ENCODE results near the gene FAM200A.

The FAM200A gene

GRCh38 chr7:99499721-99500636 is 51.9 kb downstream of the FAM200A start, which contains the start of gene ZNF394:
TSS of gene ZNF394 (minus strand) at chr7:99500281. CDS start at chr7:99500093, 188 bp downstream.
- no peak for FAIRE-seq

DNA sequence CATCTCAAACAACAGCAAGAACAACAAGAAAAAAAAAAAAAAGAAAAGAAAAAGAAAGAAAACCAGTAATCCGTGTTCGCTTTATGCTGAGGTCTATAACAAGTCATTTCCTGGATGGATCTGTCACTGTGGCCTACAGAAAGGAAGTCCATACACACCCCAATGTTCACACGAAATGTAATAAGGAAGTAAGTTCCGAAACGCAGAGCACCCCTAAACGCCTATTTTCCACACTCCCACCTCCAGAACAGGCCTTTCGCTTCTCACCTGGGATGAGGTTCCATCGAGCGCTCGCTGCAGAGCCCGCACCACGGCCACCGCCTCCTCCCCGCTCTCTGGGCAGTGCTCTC is 52.6 kb downstream of the FAM200A start:
- no peak for FAIRE-seq

- FAIRE-seq: no peak
These were observed 53.4 kb downstream of the FAM200A start for GRCh38 chr7:99498546-99498944.

DNA sequence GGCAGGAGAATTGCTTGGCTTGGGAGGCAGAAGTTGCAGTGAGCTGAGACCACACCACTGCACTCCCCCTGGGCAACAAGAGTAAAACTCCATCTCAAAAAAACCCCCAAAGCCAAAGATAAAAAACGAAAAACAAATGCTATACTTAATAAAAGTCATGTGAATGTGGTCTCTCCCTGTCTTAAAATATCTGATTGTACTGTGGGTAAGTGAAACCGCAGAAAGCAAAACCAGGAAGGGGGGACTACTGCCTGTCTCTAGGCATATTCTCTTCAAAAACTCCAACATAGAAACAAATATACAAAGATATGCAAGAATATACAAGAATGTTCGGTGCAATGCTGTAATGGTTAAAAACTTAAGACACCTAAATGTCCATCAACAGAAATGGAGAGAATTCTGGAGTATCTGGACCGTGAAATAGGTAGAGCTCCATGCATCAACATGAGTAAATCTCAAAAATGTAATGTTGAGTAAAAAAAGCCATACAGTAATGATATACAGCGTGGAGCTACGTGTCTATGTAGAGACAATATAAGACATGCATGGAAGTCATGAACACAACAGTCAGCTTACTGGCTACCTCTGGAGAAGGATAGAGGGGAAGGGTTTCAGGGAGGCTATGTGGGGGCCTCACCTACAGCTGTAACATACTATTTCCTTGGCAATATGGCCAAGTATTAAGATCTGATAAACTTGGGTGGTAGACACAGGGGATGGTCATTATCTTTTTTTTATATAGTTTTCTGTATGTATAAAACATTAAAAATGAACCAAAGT is 54.0 kb downstream of the FAM200A start:
- FAIRE-seq: no peak
